ENCODE results near the gene EIF3F.
"Not testable (repeated sequence)": the region's sequence is repeated elsewhere in the genome, so short reads cannot be mapped to it uniquely, and the experiment has no call there.

The EIF3F gene

DNA sequence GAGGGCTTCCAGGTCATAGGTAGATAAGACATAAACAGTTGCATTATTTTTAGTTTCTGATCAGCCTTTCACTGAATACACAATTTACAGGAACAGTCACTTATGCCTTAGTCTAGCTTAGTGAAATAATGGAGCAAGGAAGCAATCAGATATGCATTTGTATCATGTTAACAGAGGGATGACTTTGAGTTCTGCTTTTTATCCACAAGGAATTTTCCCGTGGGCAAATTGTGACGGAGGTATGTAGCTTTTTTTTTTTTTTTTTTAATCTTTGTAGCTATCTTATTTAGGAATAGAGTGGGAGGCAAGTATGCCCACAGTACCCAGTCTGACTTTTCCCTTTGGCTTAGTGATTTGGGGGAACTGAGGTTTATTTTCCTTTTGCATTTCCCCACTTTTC lies 18.5 kb upstream of the EIF3F start:
- no peaks in the 10 kb centered on the region for H3K9me3 ChIP-seq (ENCODE audit: control insufficient read depth, low read length)
- H3K27me3 ChIP-seq (replicated peaks; ENCODE audit: control insufficient read depth, insufficient read depth, low read length): no peaks in the 10 kb centered on the region
- DNase-seq (ENCODE audit: low read depth): peak; percentile 70
- no peaks in the 10 kb centered on the region for H3K36me3 ChIP-seq (ENCODE audit: control insufficient read depth, insufficient read depth, low read length, severe bottlenecking)
- peaks cover 43% of the 10 kb centered on the region for H3K4me1 ChIP-seq (ENCODE audit: control insufficient read depth, insufficient read depth, low read length)
- peak overlapping the region; percentile 35 for H3K9ac ChIP-seq (ENCODE audit: low read length)
- no peak overlapping the region for H3K4me3 ChIP-seq (ENCODE audit: low read length)

DNA sequence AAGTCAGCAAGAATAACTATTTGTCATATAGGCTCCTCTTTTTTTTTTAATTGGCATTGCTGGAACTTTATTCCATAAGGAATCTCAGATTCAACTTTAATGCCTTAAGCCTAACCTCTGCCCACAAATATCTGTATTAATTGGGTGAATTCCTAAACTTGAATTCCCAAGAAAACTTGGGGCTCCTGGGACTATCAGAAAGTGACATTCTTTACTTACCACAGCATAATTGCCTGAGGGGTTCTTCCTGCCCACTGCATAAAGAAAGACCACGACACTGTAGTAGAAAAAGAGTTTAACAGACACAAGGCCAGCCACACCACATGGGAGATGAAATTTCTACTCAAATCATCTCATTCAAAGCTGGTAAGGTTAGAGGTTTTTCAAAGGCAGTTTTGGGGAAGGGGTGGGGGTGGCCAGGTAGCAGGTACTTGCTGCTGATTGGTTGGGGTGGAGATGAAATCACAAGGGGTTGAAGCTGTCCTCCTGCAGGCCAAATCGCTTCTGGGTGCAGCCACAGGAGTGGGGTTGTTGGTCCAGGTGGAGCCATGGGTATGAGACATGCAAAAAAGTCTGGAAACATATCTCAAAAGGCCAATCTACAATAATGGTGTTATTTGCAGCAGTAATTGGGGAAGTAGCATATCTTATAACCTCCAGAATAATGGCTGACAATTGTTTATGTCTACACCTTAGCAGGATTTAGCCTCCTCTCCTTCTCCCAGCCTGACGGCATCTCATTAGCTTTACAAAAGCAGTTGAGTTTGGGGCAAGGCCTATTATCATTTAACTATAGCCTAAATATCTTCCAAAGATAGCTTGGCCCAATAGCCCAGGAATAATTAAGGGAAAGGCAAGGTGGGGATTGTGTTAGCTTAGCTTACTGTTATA lies 17.1 kb upstream of the EIF3F start:
- no peaks in the 10 kb centered on the region for H3K9me3 ChIP-seq (ENCODE audit: control insufficient read depth, low read length)
- no peaks in the 10 kb centered on the region for H3K36me3 ChIP-seq (ENCODE audit: control insufficient read depth, insufficient read depth, low read length, severe bottlenecking)
- no peaks in the 10 kb centered on the region for H3K27me3 ChIP-seq (replicated peaks; ENCODE audit: control insufficient read depth, insufficient read depth, low read length)
- peak; percentile 39 for DNase-seq (ENCODE audit: low read depth)
- H3K4me3 ChIP-seq (ENCODE audit: low read length): no peak overlapping the region
- peaks cover 34% of the 10 kb centered on the region for H3K4me1 ChIP-seq (ENCODE audit: control insufficient read depth, insufficient read depth, low read length)
- no peak overlapping the region for H3K9ac ChIP-seq (ENCODE audit: low read length)

DNA sequence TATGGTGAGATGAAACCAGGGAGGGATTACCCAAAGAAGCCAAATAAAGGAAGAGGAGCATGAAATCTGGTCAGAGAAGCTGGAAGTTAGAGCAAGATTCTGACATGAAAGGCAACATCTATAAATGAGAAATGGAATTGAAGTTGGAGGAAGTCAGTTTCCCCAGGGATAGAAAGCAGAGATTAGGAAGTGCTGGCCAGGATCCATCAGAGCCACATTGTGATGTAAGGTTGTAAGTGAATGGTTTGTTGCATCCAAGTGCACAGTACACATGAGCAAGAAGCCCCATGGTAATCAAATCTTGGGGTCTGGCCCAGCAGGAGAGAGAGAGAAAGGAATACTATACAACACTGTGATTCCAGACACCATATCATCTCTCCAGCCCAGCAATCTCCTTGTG lies 15.3 kb upstream of the EIF3F start:
- H3K4me1 ChIP-seq (ENCODE audit: control insufficient read depth, insufficient read depth, low read length): peaks cover 27% of the 10 kb centered on the region
- no peaks in the 10 kb centered on the region for H3K27me3 ChIP-seq (replicated peaks; ENCODE audit: control insufficient read depth, insufficient read depth, low read length)
- H3K4me3 ChIP-seq (ENCODE audit: low read length): no peak overlapping the region
- no peak overlapping the region for H3K9ac ChIP-seq (ENCODE audit: low read length)
- no peaks in the 10 kb centered on the region for H3K36me3 ChIP-seq (ENCODE audit: control insufficient read depth, insufficient read depth, low read length, severe bottlenecking)
- DNase-seq (ENCODE audit: low read depth): no peak
- H3K9me3 ChIP-seq (ENCODE audit: control insufficient read depth, low read length): no peaks in the 10 kb centered on the region

DNA sequence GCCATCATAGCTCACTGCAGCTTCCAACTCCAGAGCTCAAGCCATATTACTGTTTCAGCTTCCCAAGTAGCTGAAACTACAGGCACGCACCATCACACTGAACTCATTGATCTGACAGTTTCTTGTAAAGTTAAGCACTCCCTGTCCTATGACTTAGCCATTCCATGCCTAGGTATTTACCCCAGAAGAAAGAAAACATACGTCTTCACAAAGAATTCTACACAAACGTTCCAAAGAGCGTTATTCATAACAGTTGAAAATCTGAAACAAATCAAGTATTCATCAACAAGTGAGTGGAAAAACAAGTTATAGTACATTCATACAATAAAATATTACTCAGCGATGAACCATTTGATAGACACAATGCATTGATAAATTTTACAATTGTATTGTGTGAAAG lies 14.1 kb upstream of the EIF3F start:
- Histone ChIP-seq H3K27me3 (replicated peaks; ENCODE audit: control insufficient read depth, insufficient read depth, low read length) (no peaks in the 10 kb centered on the region), H3K9ac (ENCODE audit: low read length) (no peak overlapping the region), H3K36me3 (ENCODE audit: control insufficient read depth, insufficient read depth, low read length, severe bottlenecking) (no peaks in the 10 kb centered on the region), H3K4me3 (ENCODE audit: low read length) (no peak overlapping the region), H3K4me1 (ENCODE audit: control insufficient read depth, insufficient read depth, low read length) (peaks cover 27% of the 10 kb centered on the region), H3K9me3 (ENCODE audit: control insufficient read depth, low read length) (no peaks in the 10 kb centered on the region)
- DNase-seq (ENCODE audit: low read depth): no peak

DNA sequence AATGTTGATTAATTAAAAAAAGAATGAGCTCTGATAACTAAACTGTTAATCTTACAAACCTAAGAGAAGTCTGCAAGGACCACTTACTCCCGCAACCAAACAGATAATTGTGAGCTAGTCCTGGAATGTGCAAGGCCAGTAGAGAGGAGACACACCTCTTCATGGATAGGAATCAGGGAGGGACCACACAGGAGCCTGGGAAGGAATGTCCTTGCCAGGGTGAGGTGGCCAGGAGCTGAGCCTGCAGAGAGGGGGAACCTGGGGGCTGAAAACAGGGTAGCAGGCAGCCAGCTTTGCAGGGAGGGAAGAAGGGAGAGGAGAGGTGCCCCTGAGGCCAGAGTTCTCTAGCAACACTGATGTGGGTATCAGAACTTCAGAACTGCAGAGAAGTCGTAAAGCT lies 12.5 kb upstream of the EIF3F start:
- Histone ChIP-seq H3K36me3 (ENCODE audit: control insufficient read depth, insufficient read depth, low read length, severe bottlenecking) (no peaks in the 10 kb centered on the region), H3K4me1 (ENCODE audit: control insufficient read depth, insufficient read depth, low read length) (peaks cover 12% of the 10 kb centered on the region), H3K9ac (ENCODE audit: low read length) (no peak overlapping the region), H3K4me3 (ENCODE audit: low read length) (no peak overlapping the region), H3K9me3 (ENCODE audit: control insufficient read depth, low read length) (no peaks in the 10 kb centered on the region), H3K27me3 (replicated peaks; ENCODE audit: control insufficient read depth, insufficient read depth, low read length) (no peaks in the 10 kb centered on the region)
- no peak for DNase-seq (ENCODE audit: low read depth)

DNA sequence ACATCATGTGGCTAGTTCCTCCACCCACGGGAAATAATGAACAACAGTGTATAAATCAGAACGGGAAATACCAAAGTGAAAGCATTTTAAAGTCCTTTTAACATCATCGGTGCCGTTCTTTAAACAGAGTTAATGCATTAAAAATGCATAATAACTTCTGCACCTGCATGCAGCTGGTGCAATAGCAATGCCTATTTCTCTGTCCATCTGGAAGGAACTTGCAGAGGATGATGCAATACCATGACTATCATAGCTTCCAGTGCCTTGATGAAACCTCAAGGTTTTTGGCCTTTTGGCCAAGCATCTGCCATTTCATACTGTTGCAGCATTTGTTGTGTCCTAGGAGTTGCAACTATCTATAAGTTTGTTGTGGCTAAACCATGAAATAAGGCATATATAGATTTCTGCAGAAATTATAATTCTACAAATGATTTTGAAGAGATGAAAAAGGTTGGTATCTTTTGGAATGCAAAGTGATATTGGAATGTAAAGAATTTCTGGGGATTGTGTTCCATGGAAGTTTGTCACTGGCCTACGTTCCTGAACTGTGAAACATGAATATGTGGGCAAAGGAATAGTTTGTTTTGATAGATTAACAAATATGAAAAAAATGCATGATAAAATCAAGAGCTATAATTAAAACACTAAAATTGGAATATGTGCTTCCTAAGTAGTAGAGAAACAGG lies 9.8 kb upstream of the EIF3F start:
- DNase-seq (ENCODE audit: low read depth): peak; percentile 90
- Histone ChIP-seq H3K9me3 (ENCODE audit: control insufficient read depth, low read length) (no peaks in the 10 kb centered on the region), H3K4me1 (ENCODE audit: control insufficient read depth, insufficient read depth, low read length) (peaks cover 12% of the 10 kb centered on the region), H3K9ac (ENCODE audit: low read length) (peak overlapping the region; percentile 42), H3K4me3 (ENCODE audit: low read length) (peak overlapping the region; percentile 2), H3K27me3 (replicated peaks; ENCODE audit: control insufficient read depth, insufficient read depth, low read length) (no peaks in the 10 kb centered on the region), H3K36me3 (ENCODE audit: control insufficient read depth, insufficient read depth, low read length, severe bottlenecking) (no peaks in the 10 kb centered on the region)

DNA sequence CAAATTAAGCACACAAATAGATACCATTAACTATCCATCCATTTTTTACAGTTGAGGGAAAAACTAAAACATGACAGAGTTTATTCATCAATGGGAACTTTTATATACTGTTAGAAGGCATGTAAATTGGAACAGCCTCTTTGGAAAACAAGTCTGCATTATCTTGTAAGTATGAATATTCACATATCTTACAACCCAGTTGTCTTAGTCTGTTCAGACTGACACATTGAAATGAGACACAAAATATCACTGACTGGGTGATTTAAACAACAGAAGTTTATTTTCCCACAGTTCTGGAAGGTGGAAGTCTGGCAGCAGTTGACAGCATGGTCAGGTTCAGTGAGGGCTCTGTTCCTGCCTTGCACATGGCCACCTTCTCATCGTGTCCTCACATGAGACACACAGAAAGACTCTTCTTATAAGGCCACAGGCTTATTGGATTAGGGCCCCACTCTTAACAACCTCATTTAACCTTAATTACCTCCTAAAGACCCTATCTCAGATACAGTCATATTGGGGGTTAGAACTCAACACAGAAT lies 5.4 kb upstream of the EIF3F start:
- H3K9me3 ChIP-seq (ENCODE audit: control insufficient read depth, low read length): no peaks in the 10 kb centered on the region
- no peak overlapping the region for H3K9ac ChIP-seq (ENCODE audit: low read length)
- no peak overlapping the region for H3K4me3 ChIP-seq (ENCODE audit: low read length)
- peaks cover 16% of the 10 kb centered on the region for H3K4me1 ChIP-seq (ENCODE audit: control insufficient read depth, insufficient read depth, low read length)
- H3K36me3 ChIP-seq (ENCODE audit: control insufficient read depth, insufficient read depth, low read length, severe bottlenecking): no peaks in the 10 kb centered on the region
- no peaks in the 10 kb centered on the region for H3K27me3 ChIP-seq (replicated peaks; ENCODE audit: control insufficient read depth, insufficient read depth, low read length)
- DNase-seq (ENCODE audit: low read depth): no peak

DNA sequence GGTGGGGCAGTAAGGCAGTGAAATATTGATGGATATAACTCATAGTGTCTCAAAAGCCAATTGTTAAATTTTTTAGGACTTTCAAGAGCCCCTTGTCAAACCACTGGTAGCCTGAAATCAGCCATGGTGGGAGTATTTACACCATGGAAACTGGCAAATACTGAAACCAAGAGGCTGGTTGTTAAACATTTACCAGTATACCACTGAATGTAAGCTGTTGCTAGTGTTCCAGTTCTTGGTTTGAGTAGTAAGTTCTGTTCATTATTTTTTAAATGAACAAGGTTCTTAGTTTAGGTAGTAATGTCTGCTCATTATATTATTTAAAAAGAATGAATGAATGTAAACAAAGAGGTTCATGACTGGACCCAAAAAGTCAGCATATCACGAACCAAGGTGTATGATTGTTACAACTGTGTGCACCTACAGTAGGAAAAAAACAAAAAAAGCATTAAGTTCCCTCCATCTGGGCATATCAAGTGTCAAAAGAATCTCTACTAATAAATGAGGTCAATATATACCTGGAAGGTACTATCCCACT lies 4.5 kb upstream of the EIF3F start:
- no peaks in the 10 kb centered on the region for H3K27me3 ChIP-seq (replicated peaks; ENCODE audit: control insufficient read depth, insufficient read depth, low read length)
- no peak for DNase-seq (ENCODE audit: low read depth)
- H3K9ac ChIP-seq (ENCODE audit: low read length): no peak overlapping the region
- H3K4me1 ChIP-seq (ENCODE audit: control insufficient read depth, insufficient read depth, low read length): peaks cover 10% of the 10 kb centered on the region
- no peaks in the 10 kb centered on the region for H3K9me3 ChIP-seq (ENCODE audit: control insufficient read depth, low read length)
- H3K36me3 ChIP-seq (ENCODE audit: control insufficient read depth, insufficient read depth, low read length, severe bottlenecking): no peaks in the 10 kb centered on the region
- no peak overlapping the region for H3K4me3 ChIP-seq (ENCODE audit: low read length)

DNA sequence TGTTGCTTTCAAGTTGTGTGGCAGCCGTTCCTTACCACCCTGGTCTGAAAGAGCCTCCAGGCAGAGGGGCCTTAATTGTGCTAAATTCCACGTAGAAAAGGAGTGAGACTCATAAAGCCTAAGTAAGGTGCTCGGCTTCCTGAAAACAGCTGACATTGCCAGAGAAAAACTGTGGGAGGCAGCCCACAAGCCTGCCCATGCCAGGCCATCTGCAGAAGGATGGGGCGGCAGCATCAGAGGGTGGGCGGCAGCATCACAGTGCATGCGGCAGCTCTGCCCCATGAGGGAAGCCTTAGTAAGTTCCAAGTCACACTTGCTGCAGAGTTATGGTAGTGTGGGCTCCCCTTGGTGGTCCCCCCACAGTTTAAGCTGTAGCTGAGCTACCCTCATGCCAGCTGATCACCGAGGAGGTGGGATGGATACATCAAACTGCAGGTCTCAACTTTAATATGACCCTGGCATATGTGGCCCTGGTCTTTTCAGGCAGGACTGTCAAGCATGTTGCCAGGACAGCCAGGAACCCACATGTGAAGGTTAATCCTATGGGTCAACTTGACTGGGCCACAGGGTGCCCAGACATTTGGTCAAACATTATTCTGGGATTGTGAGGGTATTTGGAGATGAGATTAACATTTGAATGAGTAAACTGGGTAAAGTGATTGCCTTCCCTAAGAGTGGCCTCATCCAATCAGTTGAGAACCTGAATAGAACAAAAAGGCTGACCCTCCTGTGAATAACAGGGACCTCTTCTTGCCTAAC lies 3.1 kb upstream of the EIF3F start:
- H3K4me3 ChIP-seq (ENCODE audit: low read length): no peak overlapping the region

DNA sequence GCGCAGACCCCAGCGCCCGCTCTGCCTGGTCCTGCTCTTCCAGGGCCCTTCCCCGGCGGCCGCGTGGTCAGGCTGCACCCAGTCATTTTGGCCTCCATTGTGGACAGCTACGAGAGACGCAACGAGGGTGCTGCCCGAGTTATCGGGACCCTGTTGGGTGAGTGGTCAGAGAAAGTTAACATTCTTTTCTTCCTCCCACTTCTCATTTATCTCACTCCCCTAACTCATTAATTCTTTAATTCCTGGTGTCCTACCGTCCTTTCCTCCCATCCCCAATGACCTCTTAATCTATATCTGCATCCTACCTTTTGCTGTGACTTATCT lies 385 bp downstream of the EIF3F start:
- H3K9ac ChIP-seq (ENCODE audit: low read length): peak overlapping the region; percentile 97
- H3K36me3 ChIP-seq (ENCODE audit: control insufficient read depth, insufficient read depth, low read length, severe bottlenecking): peaks cover 18% of the 10 kb centered on the region
- DNase-seq (ENCODE audit: low read depth); H3K9me3 ChIP-seq (ENCODE audit: control insufficient read depth, low read length); H3K27me3 ChIP-seq (replicated peaks; ENCODE audit: control insufficient read depth, insufficient read depth, low read length): not testable (repeated sequence)
- H3K4me1 ChIP-seq (ENCODE audit: control insufficient read depth, insufficient read depth, low read length): peaks cover 26% of the 10 kb centered on the region
- H3K4me3 ChIP-seq (ENCODE audit: low read length): peak overlapping the region; percentile 100

More for the DNA sequence above, 3.1 kb upstream of the EIF3F start:
- no peak overlapping the region for H3K9ac ChIP-seq (ENCODE audit: low read length)
- H3K9me3 ChIP-seq (ENCODE audit: control insufficient read depth, low read length): no peaks in the 10 kb centered on the region
- no peaks in the 10 kb centered on the region for H3K27me3 ChIP-seq (replicated peaks; ENCODE audit: control insufficient read depth, insufficient read depth, low read length)
- H3K36me3 ChIP-seq (ENCODE audit: control insufficient read depth, insufficient read depth, low read length, severe bottlenecking): no peaks in the 10 kb centered on the region
- DNase-seq (ENCODE audit: low read depth): no peak
- peaks cover 18% of the 10 kb centered on the region for H3K4me1 ChIP-seq (ENCODE audit: control insufficient read depth, insufficient read depth, low read length)

All from adipocyte (in vitro differentiated cells).